ENCODE measurements around the gene RHBDL2. TPM values are rescaled to one million over a fixed set of nuclear protein-coding genes. Genes with fewer than 3 reads are reported as not detected.

Gene RHBDL2
- total and polyA plus RNA-seq, 9 of the 15 experiments (the other 6 are each of a cell fraction or from before 2014, with no cell fraction given), result not detected

DNA sequence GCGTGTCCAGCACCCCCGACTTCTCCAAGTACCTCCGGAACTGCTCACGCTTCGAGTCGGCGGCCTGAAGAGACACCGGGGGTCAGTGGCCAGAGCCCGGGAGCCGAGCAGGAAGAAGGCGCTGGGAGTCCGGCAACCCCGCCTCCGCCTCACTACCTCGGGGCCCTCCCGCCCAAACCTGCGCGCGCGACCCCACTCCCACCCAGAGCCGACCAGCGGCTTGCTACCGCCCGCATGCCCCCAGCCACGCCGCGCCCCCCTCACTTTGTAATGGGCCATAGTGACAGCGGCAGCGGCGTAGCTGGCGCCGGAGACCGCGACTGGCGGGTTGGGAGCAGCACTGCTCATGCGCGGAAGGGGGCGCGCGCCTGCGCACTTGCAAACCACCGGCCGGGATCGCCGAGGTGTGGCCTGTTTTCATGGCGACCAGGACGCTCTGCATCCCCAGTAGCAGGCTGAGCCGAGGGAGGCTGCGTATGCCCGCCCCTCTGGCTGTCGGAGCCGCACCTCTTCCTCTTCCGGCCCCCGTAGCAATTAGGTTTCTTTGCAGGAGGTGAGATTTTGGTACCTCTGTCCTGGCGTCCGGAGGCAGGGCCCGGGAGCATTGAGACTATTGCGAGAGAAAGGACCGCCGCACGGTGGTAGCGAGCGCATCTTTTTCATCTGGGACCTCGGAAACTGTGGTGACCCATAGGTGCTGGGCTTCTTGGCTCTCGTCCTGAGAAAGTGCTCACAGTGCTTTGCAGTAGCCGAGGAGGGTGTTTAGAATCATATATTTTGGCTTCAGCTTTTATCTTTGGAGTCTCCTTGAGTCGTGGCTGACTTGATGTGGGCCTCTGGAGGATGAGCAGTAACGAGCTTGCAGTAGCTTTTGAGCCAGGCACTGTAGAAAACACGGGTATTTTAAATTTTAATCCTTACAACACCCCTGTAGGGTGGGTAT is 68.3 kb downstream of the RHBDL2 start, which contains the start of gene MYCBP (continued):
- TF ChIP-seq, protein P1, sequence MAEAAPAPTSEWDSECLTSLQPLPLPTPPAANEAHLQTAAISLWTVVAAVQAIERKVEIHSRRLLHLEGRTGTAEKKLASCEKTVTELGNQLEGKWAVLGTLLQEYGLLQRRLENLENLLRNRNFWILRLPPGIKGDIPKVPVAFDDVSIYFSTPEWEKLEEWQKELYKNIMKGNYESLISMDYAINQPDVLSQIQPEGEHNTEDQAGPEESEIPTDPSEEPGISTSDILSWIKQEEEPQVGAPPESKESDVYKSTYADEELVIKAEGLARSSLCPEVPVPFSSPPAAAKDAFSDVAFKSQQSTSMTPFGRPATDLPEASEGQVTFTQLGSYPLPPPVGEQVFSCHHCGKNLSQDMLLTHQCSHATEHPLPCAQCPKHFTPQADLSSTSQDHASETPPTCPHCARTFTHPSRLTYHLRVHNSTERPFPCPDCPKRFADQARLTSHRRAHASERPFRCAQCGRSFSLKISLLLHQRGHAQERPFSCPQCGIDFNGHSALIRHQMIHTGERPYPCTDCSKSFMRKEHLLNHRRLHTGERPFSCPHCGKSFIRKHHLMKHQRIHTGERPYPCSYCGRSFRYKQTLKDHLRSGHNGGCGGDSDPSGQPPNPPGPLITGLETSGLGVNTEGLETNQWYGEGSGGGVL (CRISPR knock-in tag; IDR thresholded peaks at IDR 0.05), result no peak
- TF ChIP-seq ZNF384 (IDR thresholded peaks at IDR 0.05; ENCODE audit: low read depth, low read length) (no peak), POU5F1 (IDR thresholded peaks at IDR 0.05; ENCODE audit: borderline replicate concordance, low read depth, low read length, partially characterized antibody) (no peak), HMGN3 (IDR thresholded peaks at IDR 0.05; ENCODE audit: borderline replicate concordance, extremely low read depth, insufficient read length, low read depth, low read length) (peak; percentile 74), MIER1 (IDR thresholded peaks at IDR 0.05; ENCODE audit: low read depth) (no peak; the same call in 1 of the 2 replicates), MCM5 (IDR thresholded peaks at IDR 0.05; ENCODE audit: low read depth) (no peak), ZFPM2 (CRISPR knock-in tag; IDR thresholded peaks at IDR 0.05) (no peak), CCNT2 (IDR thresholded peaks at IDR 0.05; ENCODE audit: borderline replicate concordance, extremely low read depth, insufficient read length, low read depth, low read length) (peak; percentile 89), RFX1 (IDR thresholded peaks at IDR 0.05) (peak; percentile 98), FOXJ3 (CRISPR knock-in tag; IDR thresholded peaks at IDR 0.05) (no peak), GABPA (tag; conservative IDR thresholded peaks at IDR 0.05; ENCODE audit: low read depth) (peak; percentile 96), ZNF347 (CRISPR knock-in tag; IDR thresholded peaks at IDR 0.05; ENCODE audit: low read depth) (no peak), NCOA1 (IDR thresholded peaks at IDR 0.05; ENCODE audit: low read depth) (no peak), JUNB (CRISPR knock-in tag; conservative IDR thresholded peaks at IDR 0.05) (no peak)
- TF ChIP-seq, protein P2, sequence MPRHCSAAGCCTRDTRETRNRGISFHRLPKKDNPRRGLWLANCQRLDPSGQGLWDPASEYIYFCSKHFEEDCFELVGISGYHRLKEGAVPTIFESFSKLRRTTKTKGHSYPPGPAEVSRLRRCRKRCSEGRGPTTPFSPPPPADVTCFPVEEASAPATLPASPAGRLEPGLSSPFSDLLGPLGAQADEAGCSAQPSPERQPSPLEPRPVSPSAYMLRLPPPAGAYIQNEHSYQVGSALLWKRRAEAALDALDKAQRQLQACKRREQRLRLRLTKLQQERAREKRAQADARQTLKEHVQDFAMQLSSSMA (CRISPR knock-in tag; IDR thresholded peaks at IDR 0.05), result no peak; the same call in none of the 2 replicates

Data from K562 (cell line).